Stromal cell of bone marrow (primary cell): ENCODE data around the gene RNASEH2C.
"Not testable (repeated sequence)": the region's sequence is repeated elsewhere in the genome, so short reads cannot be mapped to it uniquely, and the experiment has no call there.

Source experiments
- DNase-seq: peaks from one replicate; pipeline ENCODE4 v3.0.0-alpha.2; 2012; ENCODE audit warnings: low read depth

RNASEH2C gene

DNA sequence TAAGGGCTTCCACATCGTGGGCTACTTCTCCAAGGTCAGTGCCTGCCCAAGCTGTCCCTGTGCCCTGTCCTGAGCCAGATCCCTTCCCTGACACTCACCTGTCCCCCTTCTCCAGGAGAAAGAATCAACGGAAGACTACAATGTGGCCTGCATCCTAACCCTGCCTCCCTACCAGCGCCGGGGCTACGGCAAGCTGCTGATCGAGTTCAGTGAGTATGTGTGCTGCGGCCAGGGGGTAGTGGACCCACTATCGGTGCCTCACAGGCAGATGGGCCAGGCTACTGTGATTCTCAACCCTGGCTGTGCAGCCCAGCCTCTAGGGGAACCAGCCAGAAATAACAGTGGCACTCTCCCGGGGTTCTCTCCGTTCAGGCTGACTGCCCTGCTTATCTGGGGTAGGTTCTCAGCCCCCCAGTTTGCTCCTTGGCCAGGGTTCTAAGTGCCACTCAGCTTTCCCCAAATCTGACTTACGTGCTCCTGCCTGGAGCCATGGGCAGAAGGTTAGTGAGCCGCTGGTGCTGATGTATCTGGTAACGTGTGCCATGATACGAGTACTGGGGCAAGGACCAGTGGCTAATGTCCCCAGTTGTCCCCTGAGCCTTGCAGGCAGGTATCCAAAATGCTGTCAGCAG, 3.7 kb downstream of the RNASEH2C start:
- DNase-seq, result no peak

- no peak for DNase-seq
These were observed 4.3 kb downstream of the RNASEH2C start for GRCh38 chr11:65716302-65716701.

DNA sequence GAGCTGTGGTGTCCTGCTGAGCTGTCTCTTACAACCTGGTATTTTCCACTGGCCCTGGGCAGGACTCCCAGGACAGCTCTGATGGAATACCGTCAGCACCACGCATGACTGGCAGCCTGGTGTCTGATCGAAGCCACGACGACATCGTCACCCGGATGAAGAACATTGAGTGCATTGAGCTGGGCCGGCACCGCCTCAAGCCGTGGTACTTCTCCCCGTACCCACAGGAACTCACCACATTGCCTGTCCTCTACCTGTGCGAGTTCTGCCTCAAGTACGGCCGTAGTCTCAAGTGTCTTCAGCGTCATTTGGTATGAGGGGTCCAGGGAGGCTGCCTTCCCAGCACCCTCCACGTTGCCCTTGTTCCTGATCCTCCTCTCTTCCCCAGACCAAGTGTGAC, 6.2 kb downstream of the RNASEH2C start:
- DNase-seq, result no peak

DNA sequence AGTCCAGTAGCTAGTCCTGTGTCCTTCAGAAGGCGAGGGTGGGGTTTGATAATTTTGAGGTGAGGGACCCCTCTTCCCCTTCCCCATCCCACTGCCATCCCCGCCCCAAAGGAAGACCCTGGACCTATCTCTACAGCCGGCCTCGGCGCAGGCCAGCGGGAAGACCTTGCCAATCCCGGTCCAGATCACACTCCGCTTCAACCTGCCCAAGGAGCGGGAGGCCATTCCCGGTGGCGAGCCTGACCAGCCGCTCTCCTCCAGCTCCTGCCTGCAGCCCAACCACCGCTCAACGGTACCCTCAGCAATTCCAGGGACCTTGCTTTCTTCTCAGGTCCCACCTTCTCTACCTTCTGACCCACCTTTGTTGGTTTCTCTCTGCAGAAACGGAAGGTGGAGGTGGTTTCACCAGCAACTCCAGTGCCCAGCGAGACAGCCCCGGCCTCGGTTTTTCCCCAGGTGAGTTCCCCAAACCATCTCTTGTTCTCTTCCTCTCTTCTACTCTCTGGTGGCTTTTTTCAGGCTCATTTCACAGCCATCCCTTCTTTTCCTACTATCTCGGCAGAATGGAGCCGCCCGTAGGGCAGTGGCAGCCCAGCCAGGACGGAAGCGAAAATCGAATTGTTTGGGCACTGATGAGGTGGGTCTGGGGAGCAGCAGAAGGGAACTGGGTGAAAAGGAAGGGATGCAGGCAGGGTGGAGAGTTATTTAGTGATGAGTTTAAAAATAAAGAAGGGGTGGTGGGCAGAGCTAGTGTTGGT, 7.2 kb downstream of the RNASEH2C start:
- no peak for DNase-seq

- no peak for DNase-seq
These were observed 7.9 kb downstream of the RNASEH2C start for GRCh38 chr11:65712633-65713076.

- DNase-seq, result peak; percentile 93
These were observed 8.6 kb downstream of the RNASEH2C start, which contains the start of gene KAT5 for GRCh38 chr11:65711785-65712632. Gene KAT5, plus strand, starts transcription at chr11:65712252. Its CDS starts 16 bp downstream, at chr11:65712268.

GRCh38 chr11:65710421-65710820, 10.2 kb downstream of the RNASEH2C start:
- DNase-seq, result no peak

- DNase-seq, result no peak
These were observed 10.9 kb downstream of the RNASEH2C start for GRCh38 chr11:65709661-65710060.

- DNase-seq, result no peak
These were observed 12.1 kb downstream of the RNASEH2C start for GRCh38 chr11:65708451-65708850.

GRCh38 chr11:65707002-65707401, 13.6 kb downstream of the RNASEH2C start:
- not testable (repeated sequence) for DNase-seq

GRCh38 chr11:65706303-65706763, 14.3 kb downstream of the RNASEH2C start:
- DNase-seq, result not testable (repeated sequence)

GRCh38 chr11:65703846-65704245, 16.8 kb downstream of the RNASEH2C start:
- no peak for DNase-seq

GRCh38 chr11:65701686-65702085, 18.9 kb downstream of the RNASEH2C start:
- no peak for DNase-seq

DNA sequence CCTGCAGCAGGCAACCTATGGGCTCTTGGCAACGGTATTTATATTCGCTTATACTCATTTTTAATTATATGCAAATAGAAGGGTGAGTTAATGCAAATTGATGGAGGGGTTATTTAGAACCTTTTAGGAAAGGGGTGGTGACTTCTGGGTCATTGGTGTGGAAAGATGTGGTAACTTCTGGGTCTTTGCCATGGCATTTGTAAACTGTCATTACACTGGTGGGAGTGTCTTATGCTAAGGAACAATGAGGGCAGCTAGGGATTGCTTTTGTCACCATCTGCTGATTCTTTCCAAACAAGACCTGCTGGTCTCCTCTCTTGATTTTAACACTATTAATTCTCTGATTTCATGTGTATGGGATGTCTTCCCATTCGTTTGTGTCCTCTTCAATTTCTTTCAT, 20.2 kb downstream of the RNASEH2C start:
- no peak for DNase-seq

GRCh38 chr11:65699306-65699705, 21.3 kb downstream of the RNASEH2C start:
- no peak for DNase-seq

GRCh38 chr11:65698205-65698604, 22.4 kb downstream of the RNASEH2C start:
- no peak for DNase-seq

DNA sequence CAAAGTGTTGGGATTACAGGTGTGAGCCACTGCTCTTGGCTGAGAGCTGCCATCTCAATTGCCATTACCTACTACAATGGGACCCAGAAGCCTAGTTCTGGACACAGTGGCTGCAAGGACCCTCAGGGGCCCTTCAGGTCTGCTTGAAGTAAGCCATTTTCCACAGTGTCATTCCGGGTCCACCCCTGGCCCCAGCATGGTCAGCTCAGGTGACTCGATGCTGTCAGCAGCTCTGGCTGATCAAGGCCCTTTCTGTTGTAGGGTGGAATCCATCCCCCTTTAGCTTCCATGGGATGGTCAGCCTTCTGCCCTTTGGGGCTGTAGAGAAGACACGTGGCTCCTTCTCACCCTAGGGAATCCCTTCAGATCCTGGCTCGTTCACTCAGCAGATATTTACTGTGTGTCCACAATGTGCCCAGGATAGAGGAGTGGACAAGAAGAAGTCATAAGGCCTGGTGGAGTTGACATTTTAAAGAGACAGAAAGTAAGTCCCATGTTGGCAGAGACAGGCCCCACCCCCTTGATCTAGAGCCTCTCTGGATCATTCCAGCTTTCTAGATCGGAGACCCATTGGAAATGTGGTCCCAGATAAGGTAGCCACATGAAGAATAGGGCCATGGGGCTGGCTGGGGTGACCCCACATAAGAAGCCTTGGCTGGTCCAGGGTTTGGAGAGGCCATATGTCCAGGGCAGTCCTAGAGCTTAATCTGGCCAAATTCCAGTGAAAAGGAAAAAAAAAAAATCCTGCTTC, 23.6 kb downstream of the RNASEH2C start:
- no peak for DNase-seq

- no peak for DNase-seq
These were observed 24.9 kb downstream of the RNASEH2C start for GRCh38 chr11:65695459-65696241.

DNA sequence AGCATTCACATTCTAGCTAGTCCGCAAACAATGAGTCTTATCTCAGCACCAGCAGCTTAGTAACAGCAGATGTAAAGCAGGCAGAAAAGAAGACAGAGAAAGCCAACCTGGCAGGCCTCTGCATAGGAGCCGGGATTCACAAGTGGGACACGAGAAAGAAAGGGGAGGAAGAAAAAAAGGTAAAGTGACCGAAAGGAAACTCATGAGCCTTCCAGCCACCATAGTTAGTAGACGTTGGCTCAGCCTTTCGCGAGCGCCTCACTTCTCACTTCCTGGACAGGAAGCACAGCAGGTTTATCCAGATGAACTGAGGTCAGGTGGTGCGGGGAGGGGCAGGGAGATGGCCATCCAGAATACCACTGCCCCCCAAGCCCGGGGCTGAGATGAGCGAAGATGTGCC, 28.2 kb downstream of the RNASEH2C start:
- DNase-seq, result no peak

GRCh38 chr11:65691847-65692246, 28.8 kb downstream of the RNASEH2C start:
- not testable (repeated sequence) for DNase-seq

- DNase-seq, result no peak
These were observed 34.6 kb downstream of the RNASEH2C start for GRCh38 chr11:65685981-65686380.
